DMS 273 treated with DMSO at 0.1 percent for 48 hours (cell line): ENCODE results near the gene EIF4H.
"Not testable (repeated sequence)": the region's sequence is repeated elsewhere in the genome, so short reads cannot be mapped to it uniquely, and the experiment has no call there.

Experiments used
- DNase-seq: peaks from one replicate; lab custom pipeline; 2025; lab: John Stamatoyannopoulos, UW

The EIF4H gene

GRCh38 chr7:74199551-74200355, 25.6 kb downstream of the EIF4H start:
- DNase-seq, result no peak

DNA sequence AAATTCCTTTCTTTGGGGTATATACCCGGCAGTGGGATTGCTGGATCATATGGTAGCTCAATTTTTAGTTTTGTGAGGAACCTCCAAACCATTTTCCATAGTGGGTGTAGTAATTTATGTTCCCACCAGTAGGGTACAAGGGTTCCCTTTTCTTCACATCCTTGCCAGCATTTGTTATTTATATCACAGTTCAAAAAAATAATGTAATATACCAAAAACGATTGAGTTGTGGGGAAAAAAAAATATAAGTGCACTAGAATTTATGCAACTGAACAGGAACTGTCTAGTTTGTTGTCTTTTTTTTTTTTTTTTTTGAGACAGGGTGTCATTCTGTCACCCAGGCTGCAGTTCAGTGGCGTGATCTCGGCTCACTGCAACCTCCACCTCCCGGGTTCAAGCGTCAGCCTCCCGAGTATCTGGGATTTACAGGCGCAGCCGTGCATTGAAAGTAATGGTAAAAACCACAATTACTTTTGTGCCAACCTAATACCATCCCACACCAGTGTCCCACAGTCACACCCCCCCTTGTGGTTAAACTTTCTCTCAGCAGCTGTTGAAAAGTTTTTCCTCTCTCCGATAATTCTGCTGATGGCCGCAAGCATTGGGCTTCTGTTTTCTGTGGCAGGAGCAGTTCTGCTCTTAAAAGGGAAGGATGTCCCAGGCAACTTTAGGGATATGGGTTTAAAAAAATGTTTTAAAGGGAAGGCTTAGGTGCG, 28.8 kb downstream of the EIF4H start:
- peak; percentile 74 for DNase-seq

DNA sequence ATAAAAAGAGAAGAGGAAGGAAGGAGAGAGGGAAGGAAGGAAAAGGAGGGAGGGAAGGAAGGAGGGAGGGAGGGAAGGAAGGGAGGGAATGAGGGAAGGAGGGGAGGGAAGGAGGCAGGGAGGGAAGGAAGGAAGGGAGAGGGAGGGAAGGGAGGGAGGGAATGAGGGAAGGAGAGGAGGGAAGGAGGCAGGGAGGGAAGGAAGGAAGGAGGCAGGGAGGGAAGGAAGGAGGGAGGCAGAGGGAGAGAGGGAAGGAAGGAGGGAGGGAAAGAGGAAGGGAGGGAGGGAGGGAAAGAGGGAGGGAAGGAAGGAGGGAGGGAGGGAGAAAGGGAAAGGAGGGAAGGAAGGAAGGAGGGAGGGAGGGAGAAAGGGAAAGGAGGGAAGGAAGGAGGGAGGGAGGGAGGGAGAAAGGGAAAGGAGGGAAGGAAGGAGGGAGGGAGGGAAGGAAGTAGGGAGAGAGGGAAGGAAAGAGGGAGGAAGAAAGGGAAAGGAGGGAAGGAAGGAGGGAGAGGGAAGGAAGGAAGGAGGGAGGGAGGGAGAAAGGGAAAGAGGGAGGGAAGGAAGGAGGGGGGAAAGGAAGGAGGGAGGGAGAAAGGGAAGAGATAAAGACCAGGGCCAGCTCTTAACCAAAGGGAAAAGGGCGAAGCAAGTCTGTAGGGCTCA, 29.9 kb downstream of the EIF4H start:
- no peak for DNase-seq

GRCh38 chr7:74206052-74206451, 31.9 kb downstream of the EIF4H start:
- DNase-seq, result not testable (repeated sequence)

GRCh38 chr7:74206589-74207120, 32.5 kb downstream of the EIF4H start:
- peak; percentile 30 for DNase-seq

- DNase-seq, result no peak
Observed at GRCh38 chr7:74207586-74207985, 33.4 kb downstream of the EIF4H start.

DNA sequence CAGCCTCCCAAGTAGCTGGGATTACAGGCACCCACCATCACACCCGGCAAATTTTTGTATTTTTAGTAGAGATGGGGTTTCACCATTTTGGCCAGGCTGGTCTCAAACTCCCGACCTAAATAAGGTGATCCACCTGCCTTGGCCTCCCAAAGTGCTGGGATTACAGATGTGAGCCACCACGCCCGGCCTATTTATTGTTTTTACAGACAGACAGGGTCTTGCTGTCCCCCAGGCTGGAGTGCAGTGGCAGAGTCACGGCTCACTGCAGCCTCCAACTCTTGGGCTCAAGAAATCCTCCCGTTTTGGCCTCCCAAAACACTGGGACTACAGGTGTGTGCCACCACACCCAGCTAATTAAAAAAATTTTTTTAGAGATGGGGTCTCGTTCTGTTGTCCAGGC, 34.1 kb downstream of the EIF4H start:
- DNase-seq, result not testable (repeated sequence)

- no peak for DNase-seq
Observed at GRCh38 chr7:74212661-74213060, 38.5 kb downstream of the EIF4H start.

- no peak for DNase-seq
Observed at GRCh38 chr7:74214816-74215630, 40.9 kb downstream of the EIF4H start.

DNA sequence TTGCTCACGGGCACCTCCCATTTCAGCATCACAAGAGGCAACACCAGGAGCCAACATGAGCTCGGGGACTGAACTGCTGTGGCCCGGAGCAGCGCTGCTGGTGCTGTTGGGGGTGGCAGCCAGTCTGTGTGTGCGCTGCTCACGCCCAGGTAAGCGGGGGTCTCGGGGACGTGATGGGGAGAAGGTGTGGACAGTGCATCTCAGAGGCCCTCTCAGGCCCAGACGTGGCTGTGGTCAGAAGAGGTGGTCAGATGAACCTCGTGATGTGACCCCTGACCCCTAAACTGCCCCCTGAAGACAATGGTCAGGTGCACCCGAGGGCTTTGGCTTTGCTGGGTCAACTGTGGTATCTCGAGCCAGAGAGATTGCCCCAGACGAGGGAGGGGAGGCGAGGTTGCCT, 41.8 kb downstream of the EIF4H start:
- DNase-seq, result no peak

DNA sequence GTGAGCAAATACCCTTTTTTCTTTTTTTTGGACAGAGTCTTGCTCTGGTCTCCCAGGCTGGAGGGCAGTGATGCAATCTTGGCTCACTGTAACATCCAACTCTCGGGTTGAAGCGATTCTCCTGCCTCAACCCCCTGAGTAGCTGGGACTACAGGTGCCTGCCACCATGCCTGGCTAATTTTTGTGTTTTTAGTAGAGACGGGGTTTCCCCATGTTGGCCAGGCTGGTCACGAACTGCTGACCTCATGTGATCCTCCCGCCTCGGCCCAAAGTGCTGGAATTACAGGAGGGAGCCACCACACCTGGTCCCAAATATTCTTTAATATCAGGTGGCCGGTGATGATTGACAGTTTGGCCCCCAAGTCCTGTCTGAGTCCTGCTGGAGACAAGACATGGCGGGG, 42.2 kb downstream of the EIF4H start:
- DNase-seq, result no peak

DNA sequence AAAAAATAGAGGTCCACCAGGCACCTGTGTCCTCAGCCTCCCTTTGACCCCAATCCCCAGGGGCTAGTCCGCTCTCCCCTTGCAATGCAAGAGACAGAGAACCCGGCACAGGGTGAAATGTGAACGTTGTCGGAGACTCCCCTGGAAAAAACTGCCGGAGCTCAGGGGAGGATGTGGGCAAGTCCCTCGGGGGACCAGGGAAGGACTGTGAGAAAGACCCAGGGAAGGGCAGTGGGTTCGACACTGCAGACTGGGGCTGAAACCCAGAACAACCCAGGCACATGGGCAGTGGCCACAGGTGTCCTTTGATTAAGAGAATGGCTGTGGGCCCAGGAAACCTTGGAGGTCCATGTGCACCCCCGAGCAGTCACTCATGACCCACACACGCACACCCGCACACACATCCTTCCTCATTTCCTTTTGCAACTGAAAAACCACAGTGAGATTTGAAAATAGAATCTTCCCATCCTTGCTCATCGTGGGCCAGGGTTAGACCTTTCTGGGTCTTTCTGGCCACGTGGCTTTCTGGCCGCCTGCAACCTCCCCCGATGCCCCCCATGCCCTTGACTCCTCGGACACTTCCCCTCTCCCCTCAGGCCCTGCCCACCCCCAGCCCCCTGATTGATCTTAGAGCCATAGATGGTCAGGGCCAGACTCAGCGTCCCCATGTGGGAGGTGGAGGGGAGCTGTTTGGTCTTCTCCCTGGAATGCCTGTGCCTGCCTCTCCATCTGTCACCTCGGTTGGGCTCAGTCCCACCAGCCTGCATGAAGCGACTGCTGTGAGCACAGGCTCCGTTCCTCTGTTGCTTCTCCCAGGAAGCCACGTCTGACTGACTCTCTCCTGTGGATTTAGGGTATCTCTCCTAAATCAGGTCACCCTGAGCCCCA, 43.5 kb downstream of the EIF4H start:
- DNase-seq, result peak; percentile 46

DNA sequence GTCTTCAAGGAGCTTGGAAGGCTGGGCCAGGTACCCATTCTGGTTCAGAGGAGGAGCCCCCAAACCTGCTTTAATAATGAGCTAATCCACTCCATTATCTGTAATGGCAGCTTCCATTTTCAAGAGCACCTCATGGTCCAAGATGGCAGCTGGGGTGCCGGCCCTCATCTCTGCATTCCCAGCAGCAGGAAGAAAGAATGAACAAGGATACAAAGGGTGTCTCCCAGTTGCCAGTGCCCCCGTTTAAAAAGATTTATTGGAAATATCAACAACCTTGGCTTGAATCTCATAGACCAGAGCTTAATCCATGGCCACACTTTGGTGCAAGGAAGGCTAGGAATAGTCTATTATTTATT, 44.2 kb downstream of the EIF4H start:
- no peak for DNase-seq

DNA sequence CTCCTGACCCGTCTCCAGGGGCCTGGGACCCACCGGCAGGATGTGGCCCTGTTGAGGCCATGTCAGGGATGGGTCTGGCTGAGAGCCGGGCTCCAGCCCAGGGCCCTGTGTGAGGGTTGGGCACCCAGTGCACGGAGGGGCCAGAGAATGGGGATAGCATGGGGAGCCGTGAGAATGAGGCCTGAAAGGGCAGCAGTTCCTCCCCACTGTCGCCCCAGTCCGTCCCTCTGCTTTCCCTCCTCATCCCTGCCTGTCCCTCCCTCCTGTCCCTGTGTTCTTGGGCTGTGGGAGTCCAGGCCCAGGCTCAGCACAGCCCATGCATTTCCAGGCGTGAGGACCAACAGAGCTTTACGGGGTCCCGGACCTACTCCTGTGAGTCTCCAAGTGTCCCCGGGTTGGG, 45.3 kb downstream of the EIF4H start:
- DNase-seq, result no peak

- DNase-seq, result no peak
Observed at GRCh38 chr7:74220229-74220628, 46.1 kb downstream of the EIF4H start.

DNA sequence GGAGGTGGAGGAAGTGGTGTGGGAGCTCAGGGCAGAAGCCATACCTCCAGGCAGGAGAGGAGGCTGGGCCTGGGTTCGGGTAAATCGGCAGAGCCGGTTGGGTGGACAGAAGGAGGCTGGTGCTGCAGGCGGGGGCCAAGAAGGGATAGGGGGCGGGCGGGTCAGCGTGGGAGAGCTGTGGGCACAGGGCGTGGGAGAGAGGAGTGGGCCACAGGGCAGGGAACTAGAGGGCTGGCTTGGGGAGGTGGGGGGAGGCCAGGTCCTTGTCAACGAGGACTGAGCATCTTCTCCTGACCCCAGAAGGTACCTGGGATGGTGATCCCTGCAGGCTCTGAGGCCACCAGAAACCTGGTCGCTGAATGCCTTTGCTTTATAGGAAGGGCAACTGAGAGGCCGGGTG, 47.6 kb downstream of the EIF4H start:
- DNase-seq, result no peak

DNA sequence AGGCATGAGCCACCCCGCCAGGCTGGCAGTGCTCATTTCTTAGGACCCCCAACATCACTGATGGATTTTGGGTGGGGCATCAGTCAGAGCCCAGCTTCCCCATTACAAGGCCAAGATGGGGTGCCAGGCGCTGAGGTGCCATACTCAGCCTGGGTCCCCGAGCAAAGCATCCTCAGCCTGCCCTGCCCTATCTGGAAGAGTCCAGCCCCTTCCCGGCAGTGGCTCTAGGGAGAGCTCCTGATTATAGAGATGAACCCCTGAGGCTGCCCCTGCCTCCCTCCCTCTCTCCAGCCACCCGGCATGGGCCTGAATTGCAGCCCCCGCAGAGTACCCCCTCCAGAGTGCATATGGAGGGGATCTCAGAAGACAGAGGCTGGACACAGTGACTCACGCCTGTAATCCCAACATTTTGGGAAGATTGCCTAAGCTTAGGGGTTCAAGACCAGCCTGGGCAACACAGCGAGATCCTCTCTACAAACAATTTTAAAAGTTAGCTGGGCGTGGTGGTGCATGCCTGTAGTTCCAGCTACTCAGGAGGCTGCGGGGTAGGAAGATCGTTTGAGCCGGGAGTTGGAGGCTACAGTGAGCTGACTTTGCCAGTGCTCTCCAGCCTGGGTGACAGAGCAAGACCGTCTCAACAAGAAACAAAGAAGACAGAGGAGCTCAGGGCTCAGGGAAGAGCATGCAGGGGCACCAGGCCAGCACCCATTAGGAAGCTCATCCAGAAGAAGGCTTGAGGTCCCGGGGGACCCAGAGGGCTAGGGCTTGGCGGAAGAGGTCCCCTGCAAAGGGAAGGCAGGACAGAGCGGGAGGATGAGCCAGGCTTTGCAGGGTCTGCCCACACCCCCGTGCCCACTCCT, 48.9 kb downstream of the EIF4H start:
- DNase-seq, result no peak

DNA sequence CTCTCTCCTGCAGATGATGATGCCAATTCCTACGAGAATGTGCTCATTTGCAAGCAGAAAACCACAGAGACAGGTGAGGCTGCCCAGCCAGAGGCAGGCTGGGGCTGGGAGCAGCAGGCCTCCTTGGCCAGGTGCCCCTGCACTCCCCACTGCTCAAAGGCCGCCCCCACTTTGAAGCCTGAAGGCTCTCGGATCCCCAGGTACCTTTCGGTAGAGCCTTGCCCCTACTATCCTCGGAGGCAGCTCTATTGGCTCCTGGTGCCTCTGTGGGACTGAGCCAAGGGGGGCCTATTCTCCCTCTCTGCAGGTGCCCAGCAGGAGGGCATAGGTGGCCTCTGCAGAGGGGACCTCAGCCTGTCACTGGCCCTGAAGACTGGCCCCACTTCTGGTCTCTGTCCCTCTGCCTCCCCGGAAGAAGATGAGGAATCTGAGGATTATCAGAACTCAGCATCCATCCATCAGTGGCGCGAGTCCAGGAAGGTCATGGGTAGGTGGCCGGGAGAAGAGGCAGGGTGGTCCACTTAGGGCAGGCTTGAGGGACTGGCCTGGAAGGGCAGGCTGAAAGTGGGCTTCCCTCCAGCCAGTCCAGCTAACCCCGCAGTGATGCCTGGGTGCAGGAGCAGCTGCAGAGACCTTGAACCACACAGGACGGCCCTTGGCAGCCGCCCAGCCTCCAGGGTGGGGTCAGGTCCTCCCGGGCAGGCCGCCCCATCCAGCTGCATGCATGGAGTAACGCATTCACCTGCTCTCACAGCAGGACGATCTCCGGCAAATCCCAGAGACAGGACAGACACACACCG, 49.8 kb downstream of the EIF4H start:
- no peak for DNase-seq

DNA sequence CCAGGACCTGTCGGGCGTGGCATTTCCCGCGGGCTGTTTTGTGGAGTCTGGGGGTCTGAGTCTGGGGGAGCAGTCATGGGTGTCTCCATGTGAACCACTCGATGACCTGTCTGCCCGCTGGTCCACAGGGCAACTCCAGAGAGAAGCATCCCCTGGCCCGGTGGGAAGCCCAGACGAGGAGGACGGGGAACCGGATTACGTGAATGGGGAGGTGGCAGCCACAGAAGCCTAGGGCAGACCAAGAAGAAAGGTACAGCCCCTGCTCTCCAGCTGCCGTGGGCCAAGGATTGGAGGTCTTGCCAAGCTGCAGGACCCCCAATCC, 50.3 kb downstream of the EIF4H start:
- DNase-seq, result no peak
